ENCODE results near the gene DPP6.

Gene DPP6

GRCh38 chr7:154232700-154233099 lies 180.5 kb downstream of the DPP6 start:
- no peak for DNase-seq (ENCODE audit: low read depth)

GRCh38 chr7:154241988-154242387 lies 189.8 kb downstream of the DPP6 start:
- no peak for DNase-seq (ENCODE audit: low read depth)

- DNase-seq (ENCODE audit: low read depth): no peak
Observed at GRCh38 chr7:154242709-154243108, 190.5 kb downstream of the DPP6 start.

- DNase-seq (ENCODE audit: low read depth): no peak
Observed at GRCh38 chr7:154252046-154252445, 199.8 kb downstream of the DPP6 start.

GRCh38 chr7:154253810-154254209 lies 201.6 kb downstream of the DPP6 start:
- no peak for DNase-seq (ENCODE audit: low read depth)

- DNase-seq (ENCODE audit: low read depth): no peak
Observed at GRCh38 chr7:154255324-154255723, 203.1 kb downstream of the DPP6 start.

GRCh38 chr7:154256150-154256549 lies 204.0 kb downstream of the DPP6 start:
- DNase-seq (ENCODE audit: low read depth): no peak

- DNase-seq (ENCODE audit: low read depth): no peak
Observed at GRCh38 chr7:154259396-154259795, 207.2 kb downstream of the DPP6 start.

GRCh38 chr7:154287356-154287755 lies 235.2 kb downstream of the DPP6 start:
- no peak for DNase-seq (ENCODE audit: low read depth)

- DNase-seq (ENCODE audit: low read depth): no peak
Observed at GRCh38 chr7:154289119-154289518, 236.9 kb downstream of the DPP6 start.

- no peak for DNase-seq (ENCODE audit: low read depth)
Observed at GRCh38 chr7:154296443-154296842, 244.2 kb downstream of the DPP6 start.

- DNase-seq (ENCODE audit: low read depth): no peak
Observed at GRCh38 chr7:154299736-154300135, 247.5 kb downstream of the DPP6 start.

GRCh38 chr7:154302380-154302779 lies 250.2 kb downstream of the DPP6 start:
- DNase-seq (ENCODE audit: low read depth): no peak

- no peak for DNase-seq (ENCODE audit: low read depth)
Observed at GRCh38 chr7:154304231-154304630, 252.0 kb downstream of the DPP6 start.

- no peak for DNase-seq (ENCODE audit: low read depth)
Observed at GRCh38 chr7:154304740-154305700, 252.8 kb downstream of the DPP6 start.

GRCh38 chr7:154306036-154306435 lies 253.8 kb downstream of the DPP6 start:
- DNase-seq (ENCODE audit: low read depth): no peak

- no peak for DNase-seq (ENCODE audit: low read depth)
Observed at GRCh38 chr7:154308928-154309327, 256.7 kb downstream of the DPP6 start.

- no peak for DNase-seq (ENCODE audit: low read depth)
Observed at GRCh38 chr7:154310114-154310513, 257.9 kb downstream of the DPP6 start.

- no peak for DNase-seq (ENCODE audit: low read depth)
Observed at GRCh38 chr7:154324196-154324595, 272.0 kb downstream of the DPP6 start.

- DNase-seq (ENCODE audit: low read depth): no peak
Observed at GRCh38 chr7:154326421-154326820, 274.2 kb downstream of the DPP6 start.

GRCh38 chr7:154330318-154330717 lies 278.1 kb downstream of the DPP6 start:
- no peak for DNase-seq (ENCODE audit: low read depth)

- DNase-seq (ENCODE audit: low read depth): no peak
Observed at GRCh38 chr7:154332811-154333580, 280.8 kb downstream of the DPP6 start.

- no peak for DNase-seq (ENCODE audit: low read depth)
Observed at GRCh38 chr7:154336295-154336694, 284.1 kb downstream of the DPP6 start.

All from activated T-cell treated with anti-CD3 and anti-CD28 coated beads for 24 hours (primary cell).